ENCODE measurements around the gene ADGRD2. TPM values are rescaled to one million over a fixed set of nuclear protein-coding genes. Genes with fewer than 3 reads are reported as not detected.

Gene ADGRD2
- total RNA-seq, 1 donor from 2014 or later: not detected

GRCh38 chr9:124426361-124426760 is 23.9 kb upstream of the ADGRD2 start:
- H3K4me1 Mint-ChIP-seq (ENCODE audit: low read depth, unreplicated experiment): peaks cover 8% of the 10 kb centered on the region

GRCh38 chr9:124427281-124427680 is 23.0 kb upstream of the ADGRD2 start:
- TF ChIP-seq, protein P1, sequence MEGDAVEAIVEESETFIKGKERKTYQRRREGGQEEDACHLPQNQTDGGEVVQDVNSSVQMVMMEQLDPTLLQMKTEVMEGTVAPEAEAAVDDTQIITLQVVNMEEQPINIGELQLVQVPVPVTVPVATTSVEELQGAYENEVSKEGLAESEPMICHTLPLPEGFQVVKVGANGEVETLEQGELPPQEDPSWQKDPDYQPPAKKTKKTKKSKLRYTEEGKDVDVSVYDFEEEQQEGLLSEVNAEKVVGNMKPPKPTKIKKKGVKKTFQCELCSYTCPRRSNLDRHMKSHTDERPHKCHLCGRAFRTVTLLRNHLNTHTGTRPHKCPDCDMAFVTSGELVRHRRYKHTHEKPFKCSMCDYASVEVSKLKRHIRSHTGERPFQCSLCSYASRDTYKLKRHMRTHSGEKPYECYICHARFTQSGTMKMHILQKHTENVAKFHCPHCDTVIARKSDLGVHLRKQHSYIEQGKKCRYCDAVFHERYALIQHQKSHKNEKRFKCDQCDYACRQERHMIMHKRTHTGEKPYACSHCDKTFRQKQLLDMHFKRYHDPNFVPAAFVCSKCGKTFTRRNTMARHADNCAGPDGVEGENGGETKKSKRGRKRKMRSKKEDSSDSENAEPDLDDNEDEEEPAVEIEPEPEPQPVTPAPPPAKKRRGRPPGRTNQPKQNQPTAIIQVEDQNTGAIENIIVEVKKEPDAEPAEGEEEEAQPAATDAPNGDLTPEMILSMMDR (IDR thresholded peaks at IDR 0.05; ENCODE audit: partially characterized antibody, unreplicated experiment): no peak
- H3K27ac Mint-ChIP-seq (ENCODE audit: unreplicated experiment): no peak overlapping the region
- peak overlapping the region; percentile 3 for H3K4me3 Mint-ChIP-seq (ENCODE audit: unreplicated experiment)
- no peaks in the 10 kb centered on the region for H3K36me3 Mint-ChIP-seq (ENCODE audit: unreplicated experiment)
- peaks cover 8% of the 10 kb centered on the region for H3K4me1 Mint-ChIP-seq (ENCODE audit: low read depth, unreplicated experiment)
- peaks cover 3% of the 10 kb centered on the region for H3K9me3 Mint-ChIP-seq (ENCODE audit: unreplicated experiment)
- H3K27me3 Mint-ChIP-seq (ENCODE audit: unreplicated experiment): peaks cover 2% of the 10 kb centered on the region
- no peak for DNase-seq

More at GRCh38 chr9:124426361-124426760, 23.9 kb upstream of the ADGRD2 start:
- TF ChIP-seq, protein P1 (IDR thresholded peaks at IDR 0.05; ENCODE audit: partially characterized antibody, unreplicated experiment): no peak
- Mint-ChIP-seq H3K36me3 (ENCODE audit: unreplicated experiment) (no peaks in the 10 kb centered on the region), H3K4me3 (ENCODE audit: unreplicated experiment) (no peak overlapping the region), H3K9me3 (ENCODE audit: unreplicated experiment) (peaks cover 3% of the 10 kb centered on the region), H3K27me3 (ENCODE audit: unreplicated experiment) (peaks cover 2% of the 10 kb centered on the region), H3K27ac (ENCODE audit: unreplicated experiment) (no peak overlapping the region)
- no peak for DNase-seq

GRCh38 chr9:124428751-124429529 is 21.3 kb upstream of the ADGRD2 start:
- TF ChIP-seq, protein P1 (IDR thresholded peaks at IDR 0.05; ENCODE audit: partially characterized antibody, unreplicated experiment): no peak
- no peak for DNase-seq
- peaks cover 1% of the 10 kb centered on the region for H3K27me3 Mint-ChIP-seq (ENCODE audit: unreplicated experiment)
- no peaks in the 10 kb centered on the region for H3K36me3 Mint-ChIP-seq (ENCODE audit: unreplicated experiment)
- H3K4me1 Mint-ChIP-seq (ENCODE audit: low read depth, unreplicated experiment): peaks cover 8% of the 10 kb centered on the region
- H3K4me3 Mint-ChIP-seq (ENCODE audit: unreplicated experiment): no peak overlapping the region
- H3K27ac Mint-ChIP-seq (ENCODE audit: unreplicated experiment): no peak overlapping the region
- peaks cover 3% of the 10 kb centered on the region for H3K9me3 Mint-ChIP-seq (ENCODE audit: unreplicated experiment)

DNA sequence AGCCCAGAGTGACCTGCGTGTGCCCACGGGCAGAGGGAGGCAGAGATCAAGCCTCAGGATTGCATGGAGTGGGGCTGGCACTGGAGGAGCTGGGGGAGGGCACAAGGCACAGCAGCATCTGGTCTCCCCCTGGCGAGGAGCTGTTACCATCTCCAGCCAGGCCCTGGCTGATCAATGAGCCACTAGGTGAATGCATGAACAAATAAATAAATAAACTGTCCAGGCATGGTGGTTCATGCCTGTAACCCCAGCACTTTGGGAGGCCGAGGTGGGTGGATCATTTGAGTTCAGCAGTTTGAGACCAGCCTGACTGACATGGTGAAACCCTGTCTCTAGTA is 20.8 kb upstream of the ADGRD2 start:
- Mint-ChIP-seq H3K27me3 (ENCODE audit: unreplicated experiment) (peaks cover 2% of the 10 kb centered on the region), H3K36me3 (ENCODE audit: unreplicated experiment) (peaks cover 3% of the 10 kb centered on the region), H3K9me3 (ENCODE audit: unreplicated experiment) (peaks cover 3% of the 10 kb centered on the region), H3K27ac (ENCODE audit: unreplicated experiment) (no peak overlapping the region), H3K4me1 (ENCODE audit: low read depth, unreplicated experiment) (peaks cover 8% of the 10 kb centered on the region), H3K4me3 (ENCODE audit: unreplicated experiment) (no peak overlapping the region)
- TF ChIP-seq, protein P1 (IDR thresholded peaks at IDR 0.05; ENCODE audit: partially characterized antibody, unreplicated experiment): no peak
- no peak for DNase-seq

- H3K36me3 Mint-ChIP-seq (ENCODE audit: unreplicated experiment): peaks cover 4% of the 10 kb centered on the region
- H3K4me3 Mint-ChIP-seq (ENCODE audit: unreplicated experiment): no peak overlapping the region
- no peaks in the 10 kb centered on the region for H3K4me1 Mint-ChIP-seq (ENCODE audit: low read depth, unreplicated experiment)
- TF ChIP-seq, protein P1 (IDR thresholded peaks at IDR 0.05; ENCODE audit: partially characterized antibody, unreplicated experiment): no peak
- peaks cover 4% of the 10 kb centered on the region for H3K27me3 Mint-ChIP-seq (ENCODE audit: unreplicated experiment)
- no peaks in the 10 kb centered on the region for H3K9me3 Mint-ChIP-seq (ENCODE audit: unreplicated experiment)
- no peak overlapping the region for H3K27ac Mint-ChIP-seq (ENCODE audit: unreplicated experiment)
- DNase-seq: no peak
Measured at GRCh38 chr9:124436320-124436719, 13.9 kb upstream of the ADGRD2 start.

Measured in glutamatergic neuron (in vitro differentiated cells).